GM21825 (cell line): ENCODE data around the gene INPP5K.
A peak's percentile ranks its signal among the peaks of the same experiment; 100 is the strongest.

Source experiments
- ATAC-seq: cut with Tn5 transposase; IDR thresholded peaks from one replicate; pipeline ENCODE4 v1.9.1; 2021; ENCODE audit warnings: mild to moderate bottlenecking, moderate library complexity; ENCODE audit not compliant: unreplicated experiment

Gene INPP5K

GRCh38 chr17:1486802-1487695 lies 29.4 kb downstream of the INPP5K start:
- ATAC-seq = no peak

DNA sequence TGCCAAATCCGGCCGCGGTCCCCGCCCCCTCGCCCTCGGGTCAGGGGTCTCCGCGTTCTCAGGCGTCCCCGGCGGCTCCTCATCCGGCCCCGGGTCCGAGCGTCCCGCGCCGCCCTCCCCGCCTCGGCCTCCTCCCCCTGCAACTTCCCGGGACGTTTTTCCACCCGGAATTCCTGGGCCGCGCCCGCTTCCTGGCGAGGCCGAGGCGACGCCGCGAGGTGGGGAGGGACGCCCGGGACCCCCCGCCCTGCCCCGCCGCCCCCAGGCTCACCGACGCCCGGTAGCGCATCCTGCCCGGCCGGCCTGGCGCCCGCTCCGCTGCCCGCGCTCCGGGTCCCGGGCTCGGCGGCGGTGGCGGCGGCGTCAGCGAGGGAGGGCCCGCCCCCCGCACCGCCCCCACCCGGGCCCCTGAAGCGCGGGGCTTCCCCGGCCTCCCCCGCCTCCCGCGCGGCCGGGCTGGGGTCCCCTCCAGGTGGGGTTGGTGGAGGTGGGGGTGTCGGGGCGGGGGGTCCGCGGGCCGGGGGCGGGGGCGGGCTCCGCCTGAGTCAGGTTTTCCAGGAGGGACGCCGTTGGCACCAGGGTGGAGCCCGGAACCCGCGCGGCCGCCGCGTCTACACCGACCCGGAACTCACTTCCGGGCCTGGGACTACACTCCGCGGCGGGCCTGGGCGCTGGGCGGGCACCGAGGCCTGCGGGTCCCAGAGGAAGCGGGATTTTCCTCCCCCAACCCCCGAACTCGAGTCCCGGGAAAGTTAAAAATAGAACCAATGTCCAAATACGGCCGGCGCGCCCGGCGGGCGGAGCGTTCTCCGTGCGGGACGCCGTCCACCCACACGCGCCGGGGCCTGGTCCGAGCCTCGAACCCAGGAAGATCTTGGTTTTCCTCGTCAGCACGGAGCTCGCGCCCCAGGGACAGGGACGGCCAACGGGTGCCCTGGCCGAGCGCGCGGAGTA lies 30.7 kb downstream of the INPP5K start:
- ATAC-seq = peak; percentile 24

- ATAC-seq = peak; percentile 38
These were observed 31.6 kb downstream of the INPP5K start for GRCh38 chr17:1484676-1485422.

DNA sequence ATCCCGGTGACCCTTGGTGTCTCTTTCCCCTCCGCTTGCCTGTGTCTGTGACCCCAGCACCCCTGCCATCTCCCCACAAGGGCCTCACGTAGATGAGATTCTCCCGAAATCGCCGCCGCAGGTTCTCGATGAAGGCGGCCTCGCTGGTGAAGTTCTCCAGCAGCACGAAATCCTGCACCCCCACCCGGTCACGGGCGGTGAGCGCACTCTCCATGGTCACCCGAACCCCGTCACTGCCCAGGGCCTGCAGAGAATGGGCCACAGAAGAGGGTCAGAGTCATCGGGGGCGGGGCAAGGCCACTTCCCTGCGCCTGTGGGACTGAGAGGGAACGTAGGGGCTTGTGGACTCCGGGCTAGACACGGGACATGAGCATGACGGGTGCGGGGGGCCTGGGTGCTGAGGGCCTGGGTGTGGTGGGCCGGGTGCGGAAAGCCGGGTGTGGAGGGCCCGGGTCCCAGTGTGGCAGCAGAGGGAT lies 32.3 kb downstream of the INPP5K start:
- ATAC-seq = no peak

DNA sequence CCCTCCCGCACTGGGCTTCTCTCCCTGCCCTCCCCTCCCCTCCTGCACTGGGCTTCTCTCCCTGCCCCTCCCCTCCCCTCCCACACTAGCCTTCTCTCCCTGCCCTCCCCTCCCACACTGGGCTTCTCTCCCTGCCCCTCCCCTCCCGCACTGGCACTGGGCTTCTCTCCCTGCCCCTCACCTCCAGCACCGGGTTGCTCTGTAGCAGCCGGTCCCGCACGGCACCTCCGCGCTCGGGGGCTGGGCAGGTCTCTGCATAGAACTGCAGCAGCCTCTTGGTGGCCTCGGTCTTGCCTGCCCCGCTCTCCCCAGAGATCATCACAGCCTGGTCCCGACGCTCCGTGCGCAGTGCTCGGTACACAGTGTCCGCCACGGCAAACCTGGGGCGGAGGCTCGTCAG lies 33.7 kb downstream of the INPP5K start:
- ATAC-seq = no peak

DNA sequence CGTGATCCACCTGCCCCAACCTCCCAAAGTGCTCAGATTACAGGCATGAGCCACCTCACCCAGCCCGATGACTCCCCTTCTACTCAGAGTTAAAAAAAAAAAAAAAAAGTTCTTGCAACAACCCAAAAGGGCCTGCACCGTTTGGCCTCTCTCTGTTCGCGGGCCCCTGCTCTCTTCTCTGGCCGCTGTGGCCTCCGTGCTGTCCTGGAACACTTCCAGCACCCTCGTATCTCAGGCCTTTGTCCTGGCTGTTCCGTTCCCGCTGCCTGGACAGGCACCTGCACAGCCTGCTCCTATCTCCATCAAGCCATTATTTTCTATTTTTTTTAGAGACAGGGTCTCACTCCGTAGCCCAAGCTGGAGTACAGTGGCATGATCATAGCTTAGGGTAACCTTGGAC lies 34.7 kb downstream of the INPP5K start:
- ATAC-seq = no peak

DNA sequence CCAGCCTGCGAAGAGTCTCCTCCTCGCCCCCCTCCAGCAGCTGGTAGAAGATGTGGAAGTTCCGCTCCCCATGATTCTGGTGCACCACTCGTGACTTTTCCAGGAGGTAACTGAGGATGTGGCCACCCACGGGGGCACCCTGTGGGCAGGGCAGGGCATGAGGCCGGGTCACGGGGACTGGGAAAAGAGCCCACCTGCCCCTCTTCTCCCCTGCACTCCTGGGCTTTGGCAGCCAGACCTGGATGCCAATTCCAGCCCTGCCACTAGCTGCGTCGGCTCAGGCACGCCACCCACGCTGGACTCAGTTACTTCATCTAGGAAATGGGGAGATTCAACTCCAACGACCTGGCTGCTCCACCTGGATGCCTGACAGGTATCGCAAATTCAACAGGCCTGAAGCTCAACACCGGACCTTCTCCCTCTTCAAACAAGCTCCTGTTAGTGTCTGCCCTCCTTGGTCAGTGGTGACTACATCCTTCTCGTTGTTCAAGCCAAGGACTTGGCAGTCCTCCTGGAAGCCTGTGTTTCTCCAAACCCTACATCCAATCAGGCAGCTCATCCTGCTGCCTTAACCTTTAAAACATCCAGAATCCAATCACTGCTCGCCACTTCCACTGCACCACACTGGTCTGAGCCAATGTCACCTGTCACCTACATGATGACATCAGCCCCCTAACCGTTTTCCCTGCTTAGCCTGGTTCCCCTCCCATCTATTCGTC lies 35.5 kb downstream of the INPP5K start:
- no peak for ATAC-seq

GRCh38 chr17:1478418-1478817 lies 38.0 kb downstream of the INPP5K start:
- no peak for ATAC-seq

- no peak for ATAC-seq
These were observed 41.0 kb downstream of the INPP5K start for GRCh38 chr17:1475321-1475854.

DNA sequence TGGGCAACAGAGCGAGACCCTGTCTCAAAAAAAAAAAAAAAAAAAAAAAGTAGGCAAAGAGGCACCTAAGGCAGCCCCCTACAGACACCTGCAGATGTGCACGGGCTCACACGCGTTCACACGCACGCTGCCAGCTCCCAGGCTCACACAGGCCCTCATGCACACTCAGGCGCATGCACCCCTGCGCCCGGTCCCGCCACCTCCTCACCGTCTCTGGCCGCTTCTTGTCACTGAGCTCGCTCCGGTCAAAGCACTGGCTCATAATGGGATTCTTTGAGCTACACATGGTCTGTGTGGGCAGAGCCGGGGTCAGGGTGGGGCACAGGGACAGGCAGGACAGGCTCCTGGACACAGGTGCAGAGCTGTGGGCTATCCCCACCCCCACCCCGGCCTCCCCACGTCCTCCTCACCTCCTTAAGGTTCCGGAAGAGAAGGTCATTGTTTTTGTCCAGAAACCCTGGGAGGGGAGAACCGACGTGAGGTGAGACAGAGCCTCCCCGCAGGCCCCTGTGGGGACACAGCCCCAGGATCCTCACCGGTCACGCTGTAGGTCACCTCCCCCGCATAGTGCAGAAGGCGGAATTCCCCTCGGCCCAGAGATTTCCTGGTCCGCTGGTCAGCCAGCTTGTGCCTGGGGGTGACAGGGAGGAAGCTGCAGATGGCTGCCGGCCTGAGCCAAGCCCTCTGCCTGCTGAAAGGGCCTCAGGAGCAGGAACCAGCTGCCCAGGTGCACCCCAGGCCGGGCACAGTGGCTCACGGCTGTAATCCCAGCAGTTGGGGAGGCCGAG lies 41.8 kb downstream of the INPP5K start:
- peak; percentile 53 for ATAC-seq

- ATAC-seq = no peak
These were observed 42.6 kb downstream of the INPP5K start for GRCh38 chr17:1473841-1474240.

GRCh38 chr17:1473170-1473569 lies 43.2 kb downstream of the INPP5K start:
- ATAC-seq = no peak

DNA sequence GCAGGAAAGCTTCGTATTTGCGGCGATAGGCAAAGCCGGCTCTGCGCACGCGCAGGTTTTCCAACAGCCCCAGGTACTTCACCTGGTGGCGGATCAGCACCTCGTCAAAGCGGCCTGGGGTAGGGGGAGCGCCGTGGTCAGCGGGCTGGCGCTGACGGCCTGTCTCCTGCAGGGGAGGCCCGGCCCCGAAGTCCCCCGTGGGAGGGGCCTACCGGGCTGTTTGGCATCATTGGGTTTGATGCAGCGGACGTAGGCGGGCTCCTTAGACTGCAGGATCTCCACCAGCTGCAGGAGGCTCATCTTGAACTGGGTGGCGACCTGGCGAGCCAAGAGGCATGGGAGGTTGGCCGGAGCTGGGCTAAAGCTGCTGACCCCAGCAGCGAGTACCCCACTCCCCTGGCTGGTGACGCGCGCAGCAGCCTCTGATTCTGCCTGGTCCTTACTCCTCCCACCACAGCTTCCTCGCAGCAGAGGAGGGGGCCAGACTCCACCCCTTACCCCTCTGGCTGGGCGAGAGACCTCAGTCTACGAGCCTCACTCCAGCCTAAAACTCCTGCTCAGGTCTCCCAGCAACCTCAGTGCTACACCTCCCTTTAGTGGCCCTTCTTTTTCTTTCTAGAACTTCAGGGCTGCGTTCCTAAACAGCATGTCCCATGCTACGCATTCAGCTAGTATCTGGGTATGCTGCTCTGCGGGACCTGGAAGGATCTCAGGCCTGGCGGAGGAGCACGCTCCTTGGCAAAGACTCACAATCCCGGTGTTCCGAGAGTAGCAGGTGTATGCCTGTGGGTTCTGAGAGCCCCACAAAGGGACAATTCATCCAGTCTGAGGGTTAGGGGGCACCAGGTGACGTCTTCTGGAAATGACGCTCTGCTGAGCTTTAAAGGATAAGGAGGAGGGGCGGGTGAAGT lies 44.2 kb downstream of the INPP5K start:
- no peak for ATAC-seq

GRCh38 chr17:1471490-1471889 lies 44.9 kb downstream of the INPP5K start:
- ATAC-seq = no peak

GRCh38 chr17:1470755-1471462 lies 45.5 kb downstream of the INPP5K start:
- no peak for ATAC-seq

GRCh38 chr17:1470071-1470754 lies 46.2 kb downstream of the INPP5K start:
- no peak for ATAC-seq
